Stimulated activated CD8-positive, alpha-beta memory T cell treated with anti-CD3 and anti-CD28 coated beads, Interleukin-2, amount 100 ng/mL, for 1 hour (primary cell): Measurements from ENCODE around the gene DHRS2.
"Not testable (repeated sequence)": the region's sequence is repeated elsewhere in the genome, so short reads cannot be mapped to it uniquely, and the experiment has no call there.

Source experiments
- DNase-seq, 2 donors: peaks; one replicate each; pipeline ENCODE4 v3.0.0-alpha.2; 2020; ENCODE audit warnings: low read depth in 2 of 2

Gene DHRS2

GRCh38 chr14:23648764-23649460 is 12.7 kb downstream of the DHRS2 start:
- DNase-seq = no peak

DNA sequence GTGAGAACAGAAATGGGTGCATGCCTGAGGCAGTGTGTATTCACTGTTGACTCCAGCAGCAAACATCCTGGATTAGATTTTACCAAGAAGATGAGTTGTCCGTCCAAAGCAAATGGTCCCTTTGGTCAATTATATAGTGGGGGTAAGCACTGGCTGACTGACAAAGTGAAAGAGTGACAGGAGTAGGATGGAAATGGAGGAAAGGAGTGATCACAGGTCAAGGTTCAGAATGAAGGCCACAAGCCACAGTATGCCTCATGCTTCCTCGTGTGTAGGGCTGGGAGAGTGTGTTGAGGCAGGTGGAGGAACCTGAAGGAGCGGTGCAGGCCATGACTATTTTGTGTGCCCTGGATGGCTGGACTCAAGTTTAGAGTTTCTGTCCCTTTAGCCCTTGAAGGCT is 14.3 kb downstream of the DHRS2 start:
- DNase-seq = no peak

DNA sequence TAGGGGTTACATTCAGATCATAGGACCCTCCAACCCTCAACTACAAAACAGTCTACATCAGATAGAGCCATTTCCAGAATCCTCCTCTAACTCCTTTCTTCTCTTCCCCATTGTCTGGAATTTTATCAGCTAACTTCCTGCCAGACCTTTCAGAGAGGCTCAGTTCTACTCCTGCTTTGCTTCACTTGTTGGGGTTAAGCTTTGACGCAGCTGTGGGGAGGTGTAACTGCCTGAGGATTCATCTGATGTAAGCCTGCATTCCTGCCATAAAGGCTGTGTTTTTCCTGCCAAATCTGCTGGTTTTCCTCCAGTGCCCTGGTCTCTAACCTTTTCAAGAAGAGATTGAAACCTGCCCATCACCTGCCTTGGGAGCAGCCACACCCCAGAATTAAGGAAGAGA is 16.9 kb downstream of the DHRS2 start:
- no peak for DNase-seq

DNA sequence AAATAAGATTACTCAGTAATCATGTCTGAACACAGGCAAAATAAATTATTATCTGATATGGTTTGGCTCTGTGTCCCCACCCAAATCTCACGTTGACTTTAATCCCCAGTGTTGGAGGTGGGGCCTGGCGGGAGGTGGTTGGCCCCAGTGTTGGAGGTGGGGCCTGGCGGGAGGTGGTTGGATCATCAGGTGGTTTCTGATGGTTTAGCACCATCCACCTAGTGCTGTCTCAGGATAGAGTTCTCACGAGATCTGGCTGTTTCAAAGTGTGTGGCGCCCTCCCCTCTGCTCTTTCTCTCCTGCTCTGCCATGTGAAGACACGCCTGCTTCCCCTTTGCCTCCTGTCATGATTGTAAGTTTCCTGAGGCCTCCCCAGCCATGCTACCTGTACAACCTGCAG is 18.1 kb downstream of the DHRS2 start:
- no peak for DNase-seq

DNA sequence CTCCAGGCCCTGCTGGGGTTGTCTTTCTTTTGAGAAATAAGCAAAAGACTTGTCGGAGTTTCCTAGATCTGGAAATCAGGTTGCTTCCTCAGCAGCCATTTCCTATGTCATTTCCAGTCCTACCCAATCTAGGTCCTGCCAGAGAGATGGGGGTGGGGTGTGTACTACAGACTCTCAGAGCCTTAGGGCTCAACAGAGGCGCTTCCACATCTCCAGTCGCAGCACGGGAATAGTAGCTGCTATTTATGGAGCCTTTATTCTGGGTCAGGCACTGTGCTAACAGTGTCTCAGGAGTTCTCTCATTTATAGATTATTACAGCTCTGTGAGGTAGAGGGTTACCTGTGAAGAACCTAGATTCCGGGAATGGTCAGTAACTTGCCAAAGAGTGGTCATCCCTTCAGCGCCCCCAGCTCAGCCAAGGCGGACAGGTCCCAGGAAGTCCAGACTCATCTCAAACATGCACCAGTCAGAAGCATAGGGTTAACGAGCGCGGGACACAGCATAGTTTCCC is 21.9 kb downstream of the DHRS2 start:
- DNase-seq = no peak

- DNase-seq = peak; percentile 4 to 8
These were observed 24.4 kb downstream of the DHRS2 start for GRCh38 chr14:23660290-23661226.

GRCh38 chr14:23661542-23661941 is 25.4 kb downstream of the DHRS2 start:
- no peak for DNase-seq

- no peak for DNase-seq
These were observed 27.0 kb downstream of the DHRS2 start for GRCh38 chr14:23663127-23663526.

GRCh38 chr14:23663711-23664110 is 27.5 kb downstream of the DHRS2 start:
- no peak for DNase-seq

DNA sequence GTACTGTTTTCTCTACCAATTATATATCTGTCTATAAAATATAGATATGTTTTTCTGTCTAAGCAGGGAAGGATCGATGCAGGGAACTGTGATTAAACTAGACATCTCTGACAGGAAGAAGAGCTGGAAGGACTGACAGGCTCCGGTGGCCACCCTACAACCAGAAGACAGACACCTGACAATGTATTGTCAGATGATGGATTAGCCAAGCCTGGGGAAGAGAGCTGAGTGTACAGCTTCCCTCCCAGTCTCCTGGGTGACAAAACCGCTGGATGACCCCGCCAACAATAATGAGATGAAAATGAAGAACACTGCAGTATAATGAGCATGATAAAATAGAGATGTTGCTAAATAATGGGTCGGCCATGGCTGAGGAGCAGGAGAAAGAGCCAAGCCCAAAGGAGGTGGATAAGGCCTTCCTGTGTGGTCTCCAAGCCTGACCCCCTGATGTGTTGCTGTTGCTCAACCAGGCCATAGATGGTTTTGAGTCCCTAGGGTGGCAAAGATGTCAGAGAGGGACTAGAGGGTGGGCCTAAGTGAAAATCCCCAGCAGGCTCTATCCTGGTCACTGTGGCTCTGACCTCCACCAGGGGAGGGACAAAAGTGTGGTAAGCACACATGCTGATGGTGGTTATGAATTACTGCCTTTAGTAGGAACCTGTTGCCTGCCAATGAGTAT is 28.2 kb downstream of the DHRS2 start:
- DNase-seq = no peak

- no peak for DNase-seq
These were observed 29.3 kb downstream of the DHRS2 start for GRCh38 chr14:23665302-23666016.

DNA sequence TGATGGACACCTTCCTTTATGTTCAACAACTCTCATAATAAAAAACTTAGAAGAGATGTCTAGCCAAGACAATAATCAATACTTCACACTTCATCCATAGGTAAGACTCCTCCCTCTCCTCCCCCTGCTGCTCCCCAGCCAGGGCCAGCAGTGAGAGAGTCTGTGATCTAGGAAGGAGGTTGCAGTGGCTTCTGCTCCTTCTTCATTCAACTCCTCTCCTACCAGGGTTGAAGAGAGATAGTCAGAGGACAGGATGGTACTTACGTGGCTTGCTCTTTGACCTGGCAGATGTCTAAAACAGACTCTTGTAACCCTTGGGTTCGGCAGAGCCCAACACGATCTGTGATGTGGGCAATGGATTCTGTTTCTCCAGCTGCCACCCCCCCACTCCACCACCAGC is 31.0 kb downstream of the DHRS2 start:
- DNase-seq = no peak

DNA sequence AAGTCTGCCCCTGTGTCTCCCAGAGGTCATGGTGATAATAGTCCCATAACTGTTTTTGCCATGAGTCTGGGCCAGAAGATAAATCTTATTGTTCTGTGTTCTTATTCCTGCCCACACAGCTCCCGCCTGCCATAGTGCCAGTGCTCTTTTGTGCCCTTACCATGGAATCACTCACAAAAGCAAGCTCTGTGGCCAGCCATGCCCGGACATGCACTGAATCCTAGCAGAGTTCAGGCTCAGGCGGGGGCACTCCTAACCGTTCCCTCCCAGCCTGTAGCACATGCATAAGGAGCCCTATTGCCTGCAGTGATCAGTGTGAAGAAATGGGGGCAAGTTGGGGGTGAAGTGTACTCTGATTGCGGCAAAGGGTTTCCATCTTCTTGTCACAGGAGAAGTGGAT is 33.3 kb downstream of the DHRS2 start:
- DNase-seq = no peak

DNA sequence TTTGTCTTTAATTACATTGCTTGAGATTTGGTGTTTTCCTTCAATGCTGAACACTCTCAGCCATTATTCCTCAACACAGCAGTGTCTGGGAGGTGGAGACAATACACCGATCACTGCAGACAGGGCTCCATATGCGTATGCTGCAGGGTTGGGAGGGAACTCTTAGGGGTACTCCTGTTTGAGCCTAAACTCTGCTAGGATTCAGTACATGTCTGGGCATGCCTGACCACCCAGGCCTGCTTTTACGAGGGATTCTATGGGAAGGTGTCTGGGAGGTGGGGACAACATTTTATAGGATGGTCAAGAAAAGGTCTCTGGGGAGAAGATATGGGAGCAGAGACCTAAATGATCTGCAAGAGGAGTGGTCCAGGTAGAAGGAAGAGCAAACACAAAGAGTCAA is 34.3 kb downstream of the DHRS2 start:
- DNase-seq = no peak

DNA sequence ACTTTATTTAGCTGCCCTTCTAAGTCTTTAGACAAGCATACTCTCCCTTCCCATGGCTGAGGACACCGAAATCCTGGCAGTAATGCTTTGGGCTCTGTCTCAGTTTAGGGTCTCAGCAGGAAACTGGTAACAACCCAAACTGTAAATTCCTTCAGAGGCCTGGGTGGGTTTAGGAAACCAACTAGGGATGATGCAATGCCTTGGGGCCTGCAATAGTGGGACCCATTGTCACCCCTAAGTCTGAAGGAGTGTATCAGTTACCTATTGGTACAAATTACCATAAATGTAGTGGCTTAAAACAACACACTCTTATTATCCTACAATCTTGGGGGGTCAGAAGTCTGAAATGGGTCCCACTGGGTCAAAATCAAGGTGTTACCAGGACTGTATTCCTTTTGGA is 36.0 kb downstream of the DHRS2 start:
- DNase-seq = no peak

DNA sequence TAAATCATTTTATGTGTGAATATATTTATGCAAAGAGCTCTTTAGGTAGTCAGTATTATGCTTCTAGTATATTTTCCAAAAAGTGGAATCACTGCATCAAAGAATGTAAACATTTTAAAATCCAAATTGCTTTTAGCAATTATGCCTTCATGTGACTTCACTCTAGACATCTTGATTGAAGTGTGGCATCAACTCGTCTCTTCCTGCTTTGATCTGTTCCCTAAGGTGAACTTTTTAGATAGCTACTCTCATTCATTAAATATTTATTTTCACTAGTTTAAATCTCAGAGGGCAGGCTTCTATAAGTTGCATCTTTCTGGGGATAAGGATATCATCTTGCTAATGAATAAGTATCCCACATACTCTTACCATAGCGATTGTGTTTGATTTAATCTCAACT is 39.2 kb downstream of the DHRS2 start:
- DNase-seq = no peak

- no peak for DNase-seq
These were observed 39.7 kb downstream of the DHRS2 start for GRCh38 chr14:23675906-23676305.

DNA sequence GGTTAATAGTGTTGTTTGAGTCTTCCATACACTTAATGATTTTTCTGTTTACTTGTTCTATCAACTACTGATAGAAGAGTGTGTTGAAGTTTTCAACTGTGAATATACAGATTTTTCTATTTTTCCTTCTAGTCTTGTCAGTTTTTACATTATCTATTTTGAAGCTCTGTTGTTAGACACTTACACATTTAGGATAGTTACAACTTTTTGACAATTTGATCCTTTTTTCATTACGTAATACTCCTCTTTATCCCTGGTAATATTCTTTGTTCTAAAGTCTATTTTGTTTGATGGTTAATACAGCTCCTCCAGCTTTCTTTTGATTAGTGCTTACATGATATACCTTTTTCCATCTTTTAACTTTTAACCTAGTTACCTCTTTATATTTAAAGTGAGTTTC is 45.2 kb downstream of the DHRS2 start:
- no peak for DNase-seq

- not testable (repeated sequence) for DNase-seq
These were observed 53.7 kb downstream of the DHRS2 start for GRCh38 chr14:23689709-23690514.

- no peak for DNase-seq
These were observed 56.3 kb downstream of the DHRS2 start for GRCh38 chr14:23692416-23692815.

DNA sequence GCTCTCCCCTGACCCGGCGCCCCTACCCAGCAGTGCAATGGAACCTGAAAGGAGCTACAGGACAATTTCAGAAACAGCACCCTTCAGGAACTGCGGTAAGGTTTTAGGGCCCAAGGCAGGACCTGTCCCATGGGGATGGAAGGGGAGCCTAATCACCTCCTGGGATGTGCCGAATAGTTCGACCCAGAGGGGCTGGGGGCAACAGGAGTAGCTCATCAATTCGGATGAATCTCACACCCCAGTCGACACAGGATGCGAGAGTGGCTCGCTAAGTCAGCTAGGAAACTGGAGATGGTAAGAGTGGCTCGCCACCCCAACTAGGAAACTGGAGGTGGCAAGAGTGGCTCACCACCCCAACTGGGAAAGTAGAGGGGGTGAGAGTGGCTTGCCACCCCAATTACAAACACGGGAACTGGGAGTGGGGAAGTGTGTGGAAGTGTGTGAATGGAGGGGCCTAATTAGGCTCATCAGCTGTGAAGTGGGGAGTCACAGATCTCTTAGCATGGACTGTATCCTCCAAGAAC is 57.1 kb downstream of the DHRS2 start:
- no peak for DNase-seq
